ENCODE measurements around the gene COL2A1.

The COL2A1 gene

GRCh38 chr12:47997321-47997720 lies 7.0 kb downstream of the COL2A1 start:
- H3K4me3 ChIP-seq (ENCODE audit: low read length) = no peak overlapping the region
- no peak for TF ChIP-seq ZNF274 (IDR thresholded peaks at IDR 0.05; ENCODE audit: low read depth, low read length)

- TF ChIP-seq ZNF274 (IDR thresholded peaks at IDR 0.05; ENCODE audit: low read depth, low read length) = no peak
- no peak overlapping the region for H3K4me3 ChIP-seq (ENCODE audit: low read length)
Measured at GRCh38 chr12:47995981-47996401, 8.3 kb downstream of the COL2A1 start.

- no peak for TF ChIP-seq ZNF274 (IDR thresholded peaks at IDR 0.05; ENCODE audit: low read depth, low read length)
- no peak overlapping the region for H3K4me3 ChIP-seq (ENCODE audit: low read length)
Measured at GRCh38 chr12:47993491-47993890, 10.8 kb downstream of the COL2A1 start.

- TF ChIP-seq ZNF274 (IDR thresholded peaks at IDR 0.05; ENCODE audit: low read depth, low read length) = no peak
- H3K4me3 ChIP-seq (ENCODE audit: low read length) = no peak overlapping the region
Measured at GRCh38 chr12:47992776-47993175, 11.5 kb downstream of the COL2A1 start.

- TF ChIP-seq ZNF274 (IDR thresholded peaks at IDR 0.05; ENCODE audit: low read depth, low read length) = no peak
Measured at GRCh38 chr12:47991106-47992061, 12.9 kb downstream of the COL2A1 start.

GRCh38 chr12:47990351-47991105 lies 13.7 kb downstream of the COL2A1 start:
- H3K4me3 ChIP-seq (ENCODE audit: low read length) = no peak overlapping the region
- no peak for TF ChIP-seq ZNF274 (IDR thresholded peaks at IDR 0.05; ENCODE audit: low read depth, low read length)

More at GRCh38 chr12:47991106-47992061, 12.9 kb downstream of the COL2A1 start:
- no peak overlapping the region for H3K4me3 ChIP-seq (ENCODE audit: low read length)

- TF ChIP-seq ZNF274 (IDR thresholded peaks at IDR 0.05; ENCODE audit: low read depth, low read length) = no peak
- H3K4me3 ChIP-seq (ENCODE audit: low read length) = no peak overlapping the region
Measured at GRCh38 chr12:47989666-47990065, 14.6 kb downstream of the COL2A1 start.

- H3K4me3 ChIP-seq (ENCODE audit: low read length) = no peak overlapping the region
- TF ChIP-seq ZNF274 (IDR thresholded peaks at IDR 0.05; ENCODE audit: low read depth, low read length) = no peak
Measured at GRCh38 chr12:47989023-47989417, 15.3 kb downstream of the COL2A1 start.

- no peak for TF ChIP-seq ZNF274 (IDR thresholded peaks at IDR 0.05; ENCODE audit: low read depth, low read length)
Measured at GRCh38 chr12:47988073-47989022, 15.9 kb downstream of the COL2A1 start.

GRCh38 chr12:47987411-47988072 lies 16.7 kb downstream of the COL2A1 start:
- TF ChIP-seq ZNF274 (IDR thresholded peaks at IDR 0.05; ENCODE audit: low read depth, low read length) = no peak
- no peak overlapping the region for H3K4me3 ChIP-seq (ENCODE audit: low read length)

More at GRCh38 chr12:47988073-47989022, 15.9 kb downstream of the COL2A1 start:
- no peak overlapping the region for H3K4me3 ChIP-seq (ENCODE audit: low read length)

- no peak overlapping the region for H3K4me3 ChIP-seq (ENCODE audit: low read length)
- TF ChIP-seq ZNF274 (IDR thresholded peaks at IDR 0.05; ENCODE audit: low read depth, low read length) = no peak
Measured at GRCh38 chr12:47986832-47987231, 17.4 kb downstream of the COL2A1 start.

GRCh38 chr12:47986291-47986660 lies 18.0 kb downstream of the COL2A1 start:
- no peak for TF ChIP-seq ZNF274 (IDR thresholded peaks at IDR 0.05; ENCODE audit: low read depth, low read length)
- no peak overlapping the region for H3K4me3 ChIP-seq (ENCODE audit: low read length)

- no peak overlapping the region for H3K4me3 ChIP-seq (ENCODE audit: low read length)
- no peak for TF ChIP-seq ZNF274 (IDR thresholded peaks at IDR 0.05; ENCODE audit: low read depth, low read length)
Measured at GRCh38 chr12:47985596-47986290, 18.5 kb downstream of the COL2A1 start.

Measured in GM08714 (cell line).